Measurements from ENCODE around the gene GPRASP2.
A peak's percentile ranks its signal among the peaks of the same experiment; 100 is the strongest.
"Not testable (repeated sequence)": the region's sequence is repeated elsewhere in the genome, so short reads cannot be mapped to it uniquely, and the experiment has no call there.

The GPRASP2 gene

DNA sequence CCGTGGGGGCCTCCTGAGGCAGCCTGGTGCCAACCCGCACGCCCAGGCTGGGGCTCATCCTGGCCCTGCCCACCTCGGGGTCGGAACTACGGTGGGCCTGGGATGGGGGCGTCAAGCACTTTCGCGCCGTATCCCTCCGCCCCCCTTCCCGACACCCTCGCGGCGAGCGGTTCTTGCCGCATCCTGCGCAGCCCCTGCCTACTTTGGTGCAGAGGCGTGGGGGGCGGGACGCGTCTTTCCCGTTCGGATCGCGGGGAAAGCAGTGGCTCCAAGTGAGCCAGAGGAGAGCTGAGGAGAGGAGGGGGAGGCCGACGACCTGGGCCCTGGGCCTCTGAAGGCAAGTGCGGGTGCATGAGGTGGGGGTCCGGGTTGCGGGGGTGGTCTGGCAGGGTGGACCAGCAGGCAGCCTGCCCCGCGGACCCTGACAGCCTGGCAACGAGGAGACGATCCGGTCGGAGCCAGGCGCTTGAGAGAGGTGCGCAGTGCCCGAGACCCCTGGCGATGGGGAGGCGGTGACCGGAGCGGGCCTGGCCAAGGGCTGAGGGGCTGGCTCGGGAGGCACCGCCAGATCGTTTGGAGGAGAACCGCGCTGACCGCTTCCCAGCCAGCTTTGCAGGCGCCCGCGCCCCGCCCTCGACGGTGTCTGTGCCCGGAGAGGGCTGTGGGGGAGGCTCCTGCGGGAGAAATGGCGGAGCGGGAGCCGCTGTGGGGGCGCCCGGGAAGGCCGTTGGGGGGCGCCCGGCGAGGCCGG is at the start of gene GPRASP2:
GPRASP2 (plus strand) TSS at position 233 of the 751 bp plus-strand sequence. CDS start 2,422 bp downstream, outside the sequence.
- 0 out of 2 replicates have a peak, but pooled peaks cover 2% of the 10 kb centered on the region for H3K9me3 ChIP-seq (ENCODE audit: control insufficient read depth, insufficient read depth, low read depth, low read length)
- H3K27me3 ChIP-seq (ENCODE audit: control insufficient read depth, insufficient read depth, low read length), result peaks cover 25% of the 10 kb centered on the region
- no peak within 1 kb of the TSS for H3K27ac ChIP-seq (ENCODE audit: low read depth, low read length)
- peaks cover 6% of the 10 kb centered on the region for H3K36me3 ChIP-seq (ENCODE audit: control insufficient read depth, insufficient read depth, low read length)
- peak within 1 kb of the TSS; percentile 61 for H3K9ac ChIP-seq (ENCODE audit: low read length)
- H3K4me3 ChIP-seq (ENCODE audit: low read depth, low read length), result peak within 1 kb of the TSS; percentile 64
- H3K4me1 ChIP-seq (ENCODE audit: control insufficient read depth, insufficient read depth, low read length), result no peaks in the 10 kb centered on the region

DNA sequence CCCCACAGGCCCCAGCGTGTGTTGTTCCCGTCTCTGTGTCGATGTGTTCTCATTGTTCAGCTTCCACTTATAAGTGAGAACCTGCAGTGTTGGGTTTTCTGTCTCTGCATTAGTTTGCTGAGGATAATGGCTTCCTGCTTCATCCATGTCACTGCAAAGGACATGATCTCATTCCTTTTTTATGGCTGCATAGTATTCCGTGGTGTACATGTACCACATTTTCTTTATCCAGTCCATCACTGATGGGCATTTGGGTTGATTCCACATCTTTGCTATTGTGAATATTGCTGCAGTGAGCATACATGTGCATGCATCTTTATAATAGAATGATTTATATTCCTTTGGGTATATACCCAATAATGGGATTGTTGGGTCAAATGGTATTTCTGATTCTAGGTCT is 48.4 kb upstream of the GPRASP2 start:
- not testable (repeated sequence) for H3K4me1 ChIP-seq (ENCODE audit: control insufficient read depth, insufficient read depth, low read length); H3K27ac ChIP-seq (ENCODE audit: low read depth, low read length); H3K36me3 ChIP-seq (ENCODE audit: control insufficient read depth, insufficient read depth, low read length); H3K4me3 ChIP-seq (ENCODE audit: low read depth, low read length); H3K9ac ChIP-seq (ENCODE audit: low read length); H3K27me3 ChIP-seq (ENCODE audit: control insufficient read depth, insufficient read depth, low read length)
- peaks cover 10% of the 10 kb centered on the region for H3K9me3 ChIP-seq (ENCODE audit: control insufficient read depth, insufficient read depth, low read depth, low read length)

DNA sequence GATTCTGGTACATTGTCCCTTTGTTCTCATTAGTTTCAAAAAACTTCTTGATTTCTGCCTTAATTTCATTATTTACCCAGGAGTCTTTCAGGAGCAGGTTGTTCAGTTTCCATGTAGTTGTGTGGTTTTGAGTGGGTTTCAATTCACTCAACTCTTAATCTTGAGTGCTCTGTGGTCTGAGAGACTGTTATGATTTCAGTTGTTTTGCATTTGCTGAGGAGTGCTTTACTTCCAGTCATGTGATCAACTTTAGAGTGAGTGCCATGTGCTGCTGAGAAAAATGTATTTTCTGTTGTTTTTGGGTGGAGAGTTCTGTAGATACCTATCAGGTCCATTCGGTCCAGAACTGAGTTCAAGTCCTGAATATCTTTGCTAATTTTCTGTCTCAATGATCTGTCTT is 45.2 kb upstream of the GPRASP2 start:
- peaks cover 10% of the 10 kb centered on the region for H3K9me3 ChIP-seq (ENCODE audit: control insufficient read depth, insufficient read depth, low read depth, low read length)
- H3K27ac ChIP-seq (ENCODE audit: low read depth, low read length); H3K4me3 ChIP-seq (ENCODE audit: low read depth, low read length); H3K36me3 ChIP-seq (ENCODE audit: control insufficient read depth, insufficient read depth, low read length); H3K27me3 ChIP-seq (ENCODE audit: control insufficient read depth, insufficient read depth, low read length); H3K4me1 ChIP-seq (ENCODE audit: control insufficient read depth, insufficient read depth, low read length); H3K9ac ChIP-seq (ENCODE audit: low read length): not testable (repeated sequence)

DNA sequence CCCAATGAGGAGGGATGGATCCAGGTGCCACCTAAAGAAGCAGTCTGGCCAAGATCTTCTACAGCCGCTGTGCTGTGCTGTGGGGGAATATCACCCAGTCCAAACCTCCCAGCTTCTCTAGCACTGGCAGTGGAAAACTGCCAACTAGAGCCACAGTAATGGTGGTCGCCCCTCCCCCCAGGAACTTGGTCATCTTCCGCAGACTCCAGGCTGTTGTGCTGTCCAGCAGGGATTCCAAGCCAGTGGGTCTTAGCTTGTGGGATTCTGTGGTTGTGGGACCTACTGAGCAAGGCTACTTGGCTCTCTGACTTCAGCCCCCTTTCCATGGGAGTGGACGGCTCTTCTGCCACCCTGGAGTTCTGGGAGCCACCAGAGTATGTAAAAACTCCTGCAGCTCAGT is 42.7 kb upstream of the GPRASP2 start:
- Histone ChIP-seq H3K4me3 (ENCODE audit: low read depth, low read length) (no peak overlapping the region), H3K4me1 (ENCODE audit: control insufficient read depth, insufficient read depth, low read length) (peaks cover 3% of the 10 kb centered on the region; the same call in 1 of the 2 replicates), H3K9me3 (ENCODE audit: control insufficient read depth, insufficient read depth, low read depth, low read length) (0 out of 2 replicates have a peak, but pooled peaks cover 7% of the 10 kb centered on the region), H3K9ac (ENCODE audit: low read length) (no peak overlapping the region), H3K27ac (ENCODE audit: low read depth, low read length) (no peak overlapping the region), H3K27me3 (ENCODE audit: control insufficient read depth, insufficient read depth, low read length) (no peaks in the 10 kb centered on the region; the same call in 1 of the 2 replicates), H3K36me3 (ENCODE audit: control insufficient read depth, insufficient read depth, low read length) (no peaks in the 10 kb centered on the region)

DNA sequence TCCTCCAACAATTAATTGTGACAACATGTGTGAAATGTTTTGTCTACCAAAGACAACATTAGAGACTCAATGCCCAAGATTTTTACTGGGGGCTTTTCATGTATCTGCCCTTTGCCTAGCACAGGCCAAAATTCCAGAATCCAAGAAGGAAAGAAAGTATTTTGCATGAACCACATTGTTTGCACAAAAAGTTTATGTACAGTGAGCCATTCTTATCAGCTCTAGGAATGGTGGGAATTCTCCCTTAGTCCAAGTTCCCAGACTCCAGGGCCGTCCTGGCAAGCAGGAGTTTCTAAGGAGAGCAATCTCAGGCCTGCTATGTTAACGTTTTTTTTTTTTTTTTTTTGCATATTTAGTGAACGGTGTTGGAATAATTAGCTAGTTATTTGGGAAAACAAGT is 39.4 kb upstream of the GPRASP2 start:
- Histone ChIP-seq H3K27me3 (ENCODE audit: control insufficient read depth, insufficient read depth, low read length) (no peaks in the 10 kb centered on the region; the same call in 1 of the 2 replicates), H3K9me3 (ENCODE audit: control insufficient read depth, insufficient read depth, low read depth, low read length) (no peaks in the 10 kb centered on the region), H3K36me3 (ENCODE audit: control insufficient read depth, insufficient read depth, low read length) (no peaks in the 10 kb centered on the region), H3K27ac (ENCODE audit: low read depth, low read length) (no peak overlapping the region), H3K4me3 (ENCODE audit: low read depth, low read length) (no peak overlapping the region), H3K9ac (ENCODE audit: low read length) (no peak overlapping the region), H3K4me1 (ENCODE audit: control insufficient read depth, insufficient read depth, low read length) (peaks cover 3% of the 10 kb centered on the region; the same call in 1 of the 2 replicates)

DNA sequence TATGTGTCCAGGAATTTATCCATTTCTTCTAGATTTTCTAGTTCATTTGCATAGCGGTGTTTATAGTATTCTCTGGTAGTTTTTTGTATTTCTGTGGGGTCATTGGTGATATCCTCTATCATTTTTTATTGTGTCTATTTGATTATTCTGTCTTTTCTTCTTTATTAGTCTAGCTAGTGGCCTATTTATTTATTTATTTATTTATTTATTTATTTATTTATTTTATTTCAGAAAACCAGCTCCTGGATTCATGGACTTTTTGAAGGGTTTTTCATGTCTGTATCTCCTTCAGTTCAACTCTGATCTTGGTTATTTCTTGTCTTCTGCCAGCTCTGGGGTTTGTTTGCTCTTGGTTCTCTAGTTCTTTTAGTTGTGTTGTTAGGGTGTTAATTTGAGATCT is 34.8 kb upstream of the GPRASP2 start:
- H3K4me1 ChIP-seq (ENCODE audit: control insufficient read depth, insufficient read depth, low read length); H3K36me3 ChIP-seq (ENCODE audit: control insufficient read depth, insufficient read depth, low read length); H3K9me3 ChIP-seq (ENCODE audit: control insufficient read depth, insufficient read depth, low read depth, low read length); H3K27ac ChIP-seq (ENCODE audit: low read depth, low read length); H3K27me3 ChIP-seq (ENCODE audit: control insufficient read depth, insufficient read depth, low read length); H3K4me3 ChIP-seq (ENCODE audit: low read depth, low read length); H3K9ac ChIP-seq (ENCODE audit: low read length): not testable (repeated sequence)

DNA sequence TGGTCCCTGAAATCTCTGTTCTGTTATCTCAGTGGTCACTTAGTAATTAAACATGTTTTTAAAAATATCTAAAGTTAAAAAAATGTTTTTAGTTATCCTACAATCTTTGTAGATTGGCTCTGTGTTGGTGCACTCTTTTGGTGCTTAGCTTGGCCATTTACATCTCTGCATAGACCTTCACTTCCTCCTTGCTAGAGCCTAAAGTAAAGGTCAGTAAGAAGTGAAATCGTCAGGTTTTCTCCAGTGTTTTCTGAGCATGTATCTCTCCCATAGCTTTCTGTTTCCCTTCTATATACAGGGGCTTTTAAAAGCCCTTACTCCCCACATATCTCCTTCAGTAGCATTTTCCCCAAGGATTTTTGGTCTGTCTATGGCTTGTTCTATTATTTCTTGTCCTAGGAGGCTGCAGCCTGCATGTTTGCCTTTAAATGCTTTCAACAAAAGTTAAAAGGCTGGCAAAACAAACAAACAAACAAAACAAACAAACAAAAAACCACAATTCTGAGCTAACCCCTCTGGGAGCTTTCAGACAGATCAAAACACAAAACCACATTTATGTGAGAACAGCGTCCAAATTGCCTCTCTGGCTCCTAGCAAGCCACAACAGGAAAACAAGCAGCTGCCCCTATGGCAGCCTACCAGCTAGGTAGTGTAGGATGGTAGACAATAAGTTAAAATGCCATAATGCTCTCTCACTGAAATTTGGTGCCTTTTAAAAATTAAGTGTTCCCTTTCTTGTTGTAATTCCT is 27.3 kb upstream of the GPRASP2 start:
- Histone ChIP-seq H3K27me3 (ENCODE audit: control insufficient read depth, insufficient read depth, low read length) (no peaks in the 10 kb centered on the region), H3K36me3 (ENCODE audit: control insufficient read depth, insufficient read depth, low read length) (no peaks in the 10 kb centered on the region), H3K4me1 (ENCODE audit: control insufficient read depth, insufficient read depth, low read length) (no peaks in the 10 kb centered on the region), H3K27ac (ENCODE audit: low read depth, low read length) (no peak overlapping the region), H3K9me3 (ENCODE audit: control insufficient read depth, insufficient read depth, low read depth, low read length) (peaks cover 10% of the 10 kb centered on the region), H3K9ac (ENCODE audit: low read length) (no peak overlapping the region), H3K4me3 (ENCODE audit: low read depth, low read length) (no peak overlapping the region)

DNA sequence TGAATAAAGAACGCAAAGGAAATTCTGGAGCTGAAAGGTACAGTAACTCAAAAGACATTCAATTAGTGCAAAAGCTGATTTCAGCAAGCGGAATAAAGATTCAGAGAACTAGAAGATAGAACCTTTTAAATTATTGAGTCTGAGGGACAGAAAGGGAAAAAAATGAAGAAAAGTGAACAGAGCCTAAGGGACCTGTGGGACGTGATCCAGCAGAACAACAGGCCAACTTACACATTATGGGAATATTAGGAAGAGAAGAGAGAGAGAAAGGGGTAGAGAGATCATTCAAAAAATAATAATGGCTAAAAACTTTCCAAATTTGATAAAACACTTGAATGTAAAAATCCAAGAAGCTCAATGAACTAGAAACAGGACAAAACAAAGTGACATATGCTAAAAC is 17.5 kb upstream of the GPRASP2 start:
- Histone ChIP-seq H3K9me3 (ENCODE audit: control insufficient read depth, insufficient read depth, low read depth, low read length) (peaks cover 16% of the 10 kb centered on the region), H3K27me3 (ENCODE audit: control insufficient read depth, insufficient read depth, low read length) (no peaks in the 10 kb centered on the region), H3K9ac (ENCODE audit: low read length) (no peak overlapping the region), H3K36me3 (ENCODE audit: control insufficient read depth, insufficient read depth, low read length) (no peaks in the 10 kb centered on the region), H3K4me3 (ENCODE audit: low read depth, low read length) (no peak overlapping the region), H3K27ac (ENCODE audit: low read depth, low read length) (no peak overlapping the region), H3K4me1 (ENCODE audit: control insufficient read depth, insufficient read depth, low read length) (no peaks in the 10 kb centered on the region)

DNA sequence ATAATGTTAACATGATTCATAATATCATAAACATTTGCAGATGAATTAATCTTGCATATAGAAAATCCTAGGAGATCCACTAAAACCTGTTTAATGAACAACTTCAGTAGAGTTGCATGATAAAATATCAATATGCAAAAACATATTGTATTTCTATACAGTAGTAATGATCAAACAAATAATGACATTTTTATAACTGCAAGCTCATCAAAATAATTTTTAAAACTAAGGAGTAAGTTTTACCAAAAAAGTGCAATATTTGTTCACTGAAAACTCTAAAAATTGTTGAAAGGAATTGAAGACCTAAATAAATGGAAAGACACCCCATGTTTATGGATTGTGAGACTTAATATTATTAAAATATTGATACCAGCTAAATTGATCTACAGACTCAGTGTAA is 15.9 kb upstream of the GPRASP2 start:
- Histone ChIP-seq H3K4me3 (ENCODE audit: low read depth, low read length) (no peak overlapping the region), H3K36me3 (ENCODE audit: control insufficient read depth, insufficient read depth, low read length) (no peaks in the 10 kb centered on the region), H3K9ac (ENCODE audit: low read length) (no peak overlapping the region), H3K4me1 (ENCODE audit: control insufficient read depth, insufficient read depth, low read length) (no peaks in the 10 kb centered on the region), H3K27ac (ENCODE audit: low read depth, low read length) (no peak overlapping the region), H3K27me3 (ENCODE audit: control insufficient read depth, insufficient read depth, low read length) (no peaks in the 10 kb centered on the region; the same call in 1 of the 2 replicates), H3K9me3 (ENCODE audit: control insufficient read depth, insufficient read depth, low read depth, low read length) (peaks cover 16% of the 10 kb centered on the region)

DNA sequence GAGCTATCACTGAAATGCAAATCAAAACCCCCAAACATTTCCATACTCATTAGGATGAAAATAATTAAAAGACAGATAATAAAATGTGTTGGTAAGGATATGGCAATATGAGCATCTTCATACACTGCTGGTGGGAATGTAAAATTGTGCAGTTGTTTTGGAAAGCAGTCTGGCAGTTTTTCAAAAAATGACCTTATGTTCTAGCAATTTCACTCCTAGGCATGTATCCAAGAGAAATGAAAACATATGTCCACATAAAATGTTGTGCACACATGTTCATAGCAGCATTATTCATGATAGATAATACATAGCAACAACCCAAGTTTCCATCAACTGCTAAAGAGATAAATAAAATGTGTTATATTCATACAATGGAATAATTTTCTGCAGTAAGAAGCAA is 14.8 kb upstream of the GPRASP2 start:
- Histone ChIP-seq H3K9me3 (ENCODE audit: control insufficient read depth, insufficient read depth, low read depth, low read length) (peaks cover 6% of the 10 kb centered on the region; the same call in 1 of the 2 replicates), H3K4me3 (ENCODE audit: low read depth, low read length) (no peak overlapping the region), H3K27ac (ENCODE audit: low read depth, low read length) (no peak overlapping the region), H3K27me3 (ENCODE audit: control insufficient read depth, insufficient read depth, low read length) (no peaks in the 10 kb centered on the region; the same call in 1 of the 2 replicates), H3K36me3 (ENCODE audit: control insufficient read depth, insufficient read depth, low read length) (no peaks in the 10 kb centered on the region), H3K4me1 (ENCODE audit: control insufficient read depth, insufficient read depth, low read length) (no peaks in the 10 kb centered on the region), H3K9ac (ENCODE audit: low read length) (no peak overlapping the region)

DNA sequence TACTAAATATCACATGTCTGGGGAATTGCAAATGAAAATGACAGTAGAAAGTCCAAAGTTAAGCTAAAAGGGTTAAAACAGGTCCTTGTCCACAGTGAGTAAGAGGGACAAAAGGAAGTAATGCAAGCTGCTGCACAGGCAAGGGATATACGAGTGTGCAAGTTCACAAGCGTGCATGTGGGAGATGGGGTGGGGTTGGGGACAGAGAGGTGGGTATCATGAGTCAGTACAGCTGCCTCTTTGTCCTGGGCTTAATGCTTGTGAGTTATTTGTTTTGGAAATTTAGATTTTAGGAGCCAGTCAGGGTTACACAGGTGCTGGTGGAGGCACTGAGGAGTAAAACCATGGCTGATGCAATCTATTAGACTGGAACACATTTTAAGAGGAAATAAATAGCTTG is 3.3 kb upstream of the GPRASP2 start:
- no peak overlapping the region for H3K9ac ChIP-seq (ENCODE audit: low read length)
- peaks cover 2% of the 10 kb centered on the region; the same call in 1 of the 2 replicates for H3K9me3 ChIP-seq (ENCODE audit: control insufficient read depth, insufficient read depth, low read depth, low read length)
- H3K27ac ChIP-seq (ENCODE audit: low read depth, low read length), result no peak overlapping the region
- H3K27me3 ChIP-seq (ENCODE audit: control insufficient read depth, insufficient read depth, low read length), result peaks cover 25% of the 10 kb centered on the region
- H3K36me3 ChIP-seq (ENCODE audit: control insufficient read depth, insufficient read depth, low read length), result peaks cover 3% of the 10 kb centered on the region
- no peak overlapping the region for H3K4me3 ChIP-seq (ENCODE audit: low read depth, low read length)
- H3K4me1 ChIP-seq (ENCODE audit: control insufficient read depth, insufficient read depth, low read length), result no peaks in the 10 kb centered on the region

Measured in HUES6 (cell line).